GM19240 (cell line): Measurements from ENCODE around the gene FANK1.
"Not testable (repeated sequence)": the region's sequence is repeated elsewhere in the genome, so short reads cannot be mapped to it uniquely, and the experiment has no call there.

ENCODE experiments used
- DNase-seq: peaks from one replicate; pipeline ENCODE4 v3.0.0; 2011; ENCODE audit warnings: low spot score; ENCODE audit not compliant: insufficient read length

The FANK1 gene

DNA sequence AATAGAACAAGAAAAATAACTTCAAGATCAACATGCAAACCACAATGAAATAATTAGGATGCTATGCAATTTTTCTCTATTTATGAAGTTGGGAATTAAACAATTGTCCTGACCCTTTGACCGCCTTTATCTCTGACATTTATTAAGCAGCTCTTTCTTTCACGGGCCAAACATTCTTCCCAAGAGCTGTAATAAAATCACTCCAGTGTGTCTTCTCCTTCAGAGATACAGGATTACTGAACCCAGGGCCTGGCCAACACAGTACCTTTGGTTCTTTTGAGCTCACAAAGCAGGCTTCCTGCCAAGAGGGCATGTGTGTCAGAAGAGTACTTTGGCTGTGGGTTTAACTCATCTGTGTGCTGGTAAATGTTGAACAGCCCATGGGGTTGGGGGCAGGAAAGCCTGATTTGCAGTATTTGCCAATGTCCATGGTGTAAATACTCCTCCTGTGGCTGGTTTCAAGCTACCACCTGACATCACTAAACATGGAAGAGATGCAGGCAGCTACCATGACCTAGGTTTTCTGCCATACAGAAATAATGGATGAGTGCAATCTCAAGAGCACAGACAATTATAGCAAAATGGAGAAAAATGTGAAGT is 121.7 kb downstream of the FANK1 start:
- no peak for DNase-seq

DNA sequence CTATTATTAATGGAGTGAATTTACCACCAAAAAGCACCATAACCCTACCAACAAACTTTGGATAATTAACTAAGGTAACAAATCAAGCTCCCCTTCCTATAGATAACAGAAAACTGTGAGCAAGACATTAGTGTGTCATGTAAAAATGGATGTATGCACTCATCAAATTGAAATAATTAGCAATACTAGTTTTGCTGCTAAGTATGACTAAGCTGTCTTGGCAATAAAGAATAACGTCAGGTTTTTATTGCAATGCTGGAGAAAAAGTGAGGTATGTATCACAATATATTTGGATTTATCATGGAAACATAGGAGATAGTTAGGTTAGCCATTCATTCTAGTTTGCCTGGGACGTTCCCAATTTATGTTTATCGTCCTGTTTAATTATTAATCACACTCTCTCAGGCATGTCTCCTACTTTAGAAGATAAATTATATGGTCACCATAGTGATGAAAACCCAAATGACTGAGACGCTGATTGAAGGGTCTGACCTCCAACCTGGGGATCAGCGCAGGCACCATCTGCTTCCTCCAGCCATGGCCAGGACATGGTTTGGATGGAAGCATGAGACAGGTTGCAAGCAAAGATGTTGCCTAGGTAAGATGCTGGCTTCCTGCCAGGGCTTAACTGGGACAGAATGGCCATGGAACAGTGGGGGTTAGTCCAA is 125.6 kb downstream of the FANK1 start:
- DNase-seq, result no peak

DNA sequence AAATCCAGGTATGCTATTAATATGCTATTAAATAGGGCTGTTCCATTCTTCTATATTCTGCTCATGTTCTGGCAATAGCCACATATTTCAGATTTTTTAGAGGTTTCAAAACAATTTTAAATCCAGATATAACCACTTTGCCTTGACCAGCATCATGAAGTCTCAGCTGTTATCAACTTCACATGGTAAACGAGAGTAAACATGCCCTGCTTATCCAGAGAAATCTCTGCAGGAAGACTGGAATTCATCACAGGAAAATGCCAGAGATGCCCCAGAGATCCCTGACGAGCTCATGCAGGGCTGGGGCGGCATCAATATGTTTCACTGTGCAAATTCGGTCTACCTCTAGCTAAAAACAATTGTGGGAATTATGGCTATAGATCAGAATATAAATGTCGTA is 126.5 kb downstream of the FANK1 start:
- DNase-seq, result no peak

DNA sequence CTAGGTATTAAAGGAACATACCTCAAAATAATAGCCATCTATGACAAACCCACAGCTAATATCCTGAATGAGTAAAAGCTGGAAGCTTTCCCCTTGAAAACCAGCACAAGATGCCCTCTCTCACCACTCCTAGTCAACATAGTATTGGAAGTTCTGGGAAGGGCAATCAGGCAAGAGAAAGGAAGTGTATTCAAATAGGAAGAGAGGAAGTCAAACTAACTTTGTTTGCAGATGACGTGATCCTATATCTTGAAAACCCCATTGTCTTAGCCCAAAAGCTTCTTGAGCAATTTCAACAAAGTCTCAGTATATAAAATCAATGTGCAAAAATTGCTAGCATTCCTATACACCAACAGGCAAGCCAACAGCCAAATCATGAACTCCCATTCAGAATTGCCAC is 131.3 kb downstream of the FANK1 start:
- no peak for DNase-seq

DNA sequence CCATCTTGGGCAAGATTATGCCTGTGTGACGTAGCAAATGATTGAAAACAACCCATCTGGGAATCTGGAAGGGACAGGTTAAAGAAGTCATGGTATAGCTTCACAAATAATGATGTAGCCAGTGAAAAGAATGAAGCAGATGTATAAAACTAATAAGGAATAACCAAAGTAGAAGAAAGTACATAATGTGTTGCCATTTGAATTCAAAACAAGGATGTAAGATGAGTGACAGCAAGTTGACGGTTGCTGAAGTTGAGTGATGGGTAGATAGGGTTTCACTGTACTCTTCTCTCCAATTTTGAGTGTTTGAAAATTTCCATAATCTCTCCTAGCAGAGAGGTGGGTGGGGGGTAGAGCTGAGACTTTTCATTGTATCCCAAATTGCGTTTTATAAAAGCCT is 133.6 kb downstream of the FANK1 start:
- DNase-seq, result no peak

DNA sequence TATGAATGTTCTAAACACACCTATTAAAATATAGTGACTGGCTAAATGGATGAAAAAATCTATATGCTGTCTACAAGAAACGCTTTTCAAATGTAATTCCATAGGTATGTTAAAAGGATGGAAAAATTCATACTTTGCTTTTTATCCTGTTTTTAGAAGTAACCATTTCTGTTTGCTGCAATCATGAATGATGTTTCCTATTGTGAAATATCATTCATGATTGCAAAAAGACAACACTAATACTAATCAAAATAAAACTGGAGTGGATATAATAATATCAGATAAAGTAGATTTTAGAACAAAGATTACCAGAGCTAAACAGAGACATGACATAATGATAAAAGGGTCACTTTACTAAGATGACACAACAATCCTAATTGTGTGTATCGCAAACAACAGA is 138.2 kb downstream of the FANK1 start:
- no peak for DNase-seq

DNA sequence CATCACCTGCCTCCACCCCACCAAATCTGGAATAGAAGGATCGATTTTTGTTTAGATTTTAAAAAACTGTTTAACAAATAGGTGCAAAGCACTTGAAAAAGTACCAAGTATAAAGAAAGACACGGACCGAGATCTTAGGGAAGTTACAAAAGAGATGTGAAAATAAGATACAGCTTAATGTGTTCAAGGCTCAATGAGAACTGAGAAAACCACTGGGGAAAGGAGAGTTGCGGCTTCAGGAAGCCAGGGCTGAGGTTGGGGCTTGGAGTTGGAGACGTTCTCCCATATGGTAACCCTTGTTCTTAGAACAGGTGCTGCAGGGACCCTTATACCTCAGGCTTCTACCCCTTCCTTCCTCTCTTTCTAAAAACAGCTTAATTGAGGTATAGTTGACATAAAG is 140.2 kb downstream of the FANK1 start:
- no peak for DNase-seq

DNA sequence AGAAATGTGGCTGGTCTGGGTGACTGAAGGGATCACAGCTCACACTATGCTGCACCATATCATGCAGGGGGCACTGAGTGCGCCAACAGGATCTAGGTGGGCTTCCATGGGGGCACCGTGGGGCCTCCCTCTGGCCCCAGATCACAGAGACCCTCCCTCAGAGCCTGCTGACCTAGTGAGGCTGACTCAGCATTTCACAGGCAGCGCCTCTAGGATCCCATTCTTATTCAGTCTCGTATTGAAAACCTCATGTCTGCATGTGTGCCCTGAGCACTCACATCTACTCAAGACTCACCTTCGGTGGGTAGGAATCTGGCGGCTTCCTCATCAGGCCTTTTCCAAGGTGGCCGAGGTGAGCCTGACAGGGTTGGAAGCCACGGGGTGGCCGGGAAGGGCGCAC is 141.6 kb downstream of the FANK1 start:
- DNase-seq, result no peak

DNA sequence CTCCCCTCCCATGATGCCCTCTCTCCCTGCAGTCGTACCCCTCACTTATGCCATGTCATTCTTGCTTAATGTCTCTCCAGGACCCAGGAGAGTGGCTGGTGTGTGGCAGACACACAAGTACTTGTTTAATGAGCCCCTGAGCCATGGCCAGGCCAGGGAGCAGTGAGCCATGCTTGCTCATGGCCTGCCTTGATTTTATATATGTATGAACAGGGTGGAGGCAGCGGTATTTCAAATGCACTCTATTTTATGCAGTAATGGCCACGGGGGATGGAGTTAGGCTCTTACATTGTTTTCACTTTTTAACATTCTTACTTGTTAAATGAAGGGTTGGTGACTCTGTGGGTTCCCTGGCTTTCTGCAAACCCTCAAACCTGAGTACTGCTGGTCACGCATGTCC is 144.8 kb downstream of the FANK1 start:
- no peak for DNase-seq

DNA sequence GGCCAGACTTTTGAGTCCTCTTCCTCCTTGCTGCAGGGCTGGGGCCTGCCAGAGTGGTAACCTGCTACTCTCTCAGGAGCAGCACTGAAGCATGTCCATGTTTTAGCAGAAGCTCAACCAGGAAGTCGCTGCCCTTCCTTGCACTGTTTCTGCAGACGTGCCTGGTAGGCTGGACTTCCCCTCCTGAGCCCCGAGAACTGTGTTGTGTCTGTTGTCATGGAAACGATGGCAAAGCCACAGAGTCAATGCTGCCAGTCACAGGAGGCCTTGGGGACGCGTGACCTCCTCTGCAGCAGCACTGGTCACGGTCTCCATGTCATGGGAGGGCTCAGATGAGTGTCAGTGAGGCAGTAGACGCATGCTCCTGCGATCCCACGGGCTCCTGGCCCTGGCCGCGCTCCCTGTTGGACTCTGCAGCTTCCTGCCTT is 145.5 kb downstream of the FANK1 start:
- peak; percentile 78 for DNase-seq

DNA sequence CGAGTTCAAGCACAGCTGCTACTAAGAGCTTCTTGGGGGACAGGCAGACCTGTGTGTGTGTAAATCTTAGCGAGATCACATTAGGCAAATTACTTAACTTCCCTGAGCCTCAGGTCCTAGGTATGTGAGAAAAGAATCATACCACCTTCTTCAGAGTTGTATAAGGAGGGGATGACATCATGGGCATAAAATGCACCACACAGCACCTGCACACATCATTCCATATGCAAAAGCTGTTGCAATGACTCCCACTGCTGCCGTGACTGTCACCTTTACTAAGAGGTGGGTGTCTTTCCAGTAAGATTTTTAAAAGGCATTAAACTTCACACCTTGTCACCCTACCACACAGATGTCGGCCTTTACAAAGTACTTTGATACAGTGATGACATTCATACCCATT is 146.0 kb downstream of the FANK1 start:
- no peak for DNase-seq

DNA sequence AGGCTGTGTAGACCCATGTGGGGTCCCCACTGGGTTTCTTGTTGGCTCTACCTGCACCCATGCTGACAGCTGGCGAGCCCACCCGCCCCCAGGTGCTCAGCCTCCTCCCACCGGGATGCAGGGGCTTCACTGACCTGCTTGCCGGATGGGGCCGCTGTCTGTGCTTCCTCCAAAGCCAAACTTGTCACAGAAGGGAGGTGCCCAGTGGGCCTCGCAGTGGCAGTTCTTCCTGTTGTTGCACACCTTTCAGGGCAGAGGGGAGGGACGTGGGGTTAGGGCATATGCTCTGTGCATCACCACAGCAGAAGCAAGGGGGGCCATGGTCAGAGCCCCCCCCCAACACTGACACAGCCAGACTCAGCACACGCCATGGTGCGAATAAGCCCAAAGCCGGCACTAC is 146.5 kb downstream of the FANK1 start:
- DNase-seq, result no peak

DNA sequence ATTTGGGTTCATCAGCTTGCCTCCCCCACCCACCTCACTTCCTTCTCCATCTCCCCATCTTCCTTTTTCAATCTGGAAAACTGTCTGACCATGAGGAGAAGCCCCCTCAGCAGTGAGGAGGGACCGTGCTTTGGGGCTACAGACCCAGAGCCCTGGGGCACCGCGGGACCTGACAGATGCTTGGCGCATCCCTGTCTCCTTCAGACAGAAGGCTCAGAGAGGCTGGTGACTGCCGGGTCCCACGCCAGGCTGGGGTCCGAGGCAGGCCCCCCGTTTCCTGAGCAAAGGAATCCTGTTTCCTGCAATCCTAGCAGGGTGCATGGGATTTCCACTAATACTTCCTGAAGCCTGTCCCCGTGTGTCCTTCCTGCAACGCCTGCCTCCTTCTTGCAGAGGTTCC is 147.0 kb downstream of the FANK1 start:
- no peak for DNase-seq

DNA sequence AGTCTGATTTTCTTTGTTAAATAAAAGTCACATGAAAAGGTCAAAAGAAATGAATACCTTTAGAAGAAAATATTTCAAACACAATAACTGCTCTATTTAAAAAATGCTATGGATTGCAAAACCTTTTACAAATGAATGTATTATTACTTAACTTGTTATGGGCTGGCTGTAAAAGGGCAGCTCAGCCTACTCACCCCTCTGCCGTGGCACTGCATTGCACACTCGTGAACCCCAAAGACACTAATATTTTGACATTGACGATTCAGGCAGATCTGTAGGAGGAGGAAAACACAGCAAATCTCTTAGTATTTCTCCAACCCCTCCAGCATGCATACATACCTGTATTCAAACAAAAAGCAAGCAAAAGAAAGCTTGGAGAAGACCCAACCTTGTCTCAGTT is 149.5 kb downstream of the FANK1 start:
- no peak for DNase-seq

DNA sequence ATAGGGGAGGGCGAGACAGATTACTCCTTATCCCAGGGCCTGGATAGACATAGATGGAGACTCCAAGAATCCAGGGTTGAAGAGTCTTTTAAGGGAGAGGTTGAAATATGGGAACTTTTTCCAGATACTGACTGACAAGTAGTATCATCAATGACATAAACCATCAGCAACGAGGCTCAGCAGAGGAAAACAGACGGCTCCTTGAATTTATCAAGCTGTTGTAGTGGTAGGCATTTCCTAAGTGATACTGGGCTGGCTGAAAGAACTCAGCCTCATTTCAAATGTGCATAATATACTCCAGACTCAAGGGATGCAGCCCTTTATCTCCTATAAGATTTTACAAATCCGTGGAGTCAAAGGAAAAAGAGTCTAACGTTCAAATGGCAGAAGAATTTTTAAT is 150.5 kb downstream of the FANK1 start:
- no peak for DNase-seq

DNA sequence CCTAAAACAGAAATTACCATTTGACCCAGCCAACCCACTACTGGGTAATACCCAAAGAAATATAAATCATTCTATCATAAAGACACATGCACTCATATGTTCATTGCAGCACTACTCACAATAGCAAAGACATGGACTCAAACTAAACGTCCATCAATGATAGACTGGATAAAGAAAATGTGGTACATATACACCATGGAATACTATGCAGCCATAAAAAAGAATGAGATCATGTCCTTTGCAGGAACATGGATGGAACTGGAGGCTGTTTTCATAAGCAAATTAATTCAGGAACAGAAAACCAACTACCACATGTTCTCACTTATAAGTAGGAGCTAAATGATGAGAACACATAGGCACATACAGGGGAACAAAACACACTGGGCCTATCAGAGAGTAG is 151.4 kb downstream of the FANK1 start:
- DNase-seq, result not testable (repeated sequence)

DNA sequence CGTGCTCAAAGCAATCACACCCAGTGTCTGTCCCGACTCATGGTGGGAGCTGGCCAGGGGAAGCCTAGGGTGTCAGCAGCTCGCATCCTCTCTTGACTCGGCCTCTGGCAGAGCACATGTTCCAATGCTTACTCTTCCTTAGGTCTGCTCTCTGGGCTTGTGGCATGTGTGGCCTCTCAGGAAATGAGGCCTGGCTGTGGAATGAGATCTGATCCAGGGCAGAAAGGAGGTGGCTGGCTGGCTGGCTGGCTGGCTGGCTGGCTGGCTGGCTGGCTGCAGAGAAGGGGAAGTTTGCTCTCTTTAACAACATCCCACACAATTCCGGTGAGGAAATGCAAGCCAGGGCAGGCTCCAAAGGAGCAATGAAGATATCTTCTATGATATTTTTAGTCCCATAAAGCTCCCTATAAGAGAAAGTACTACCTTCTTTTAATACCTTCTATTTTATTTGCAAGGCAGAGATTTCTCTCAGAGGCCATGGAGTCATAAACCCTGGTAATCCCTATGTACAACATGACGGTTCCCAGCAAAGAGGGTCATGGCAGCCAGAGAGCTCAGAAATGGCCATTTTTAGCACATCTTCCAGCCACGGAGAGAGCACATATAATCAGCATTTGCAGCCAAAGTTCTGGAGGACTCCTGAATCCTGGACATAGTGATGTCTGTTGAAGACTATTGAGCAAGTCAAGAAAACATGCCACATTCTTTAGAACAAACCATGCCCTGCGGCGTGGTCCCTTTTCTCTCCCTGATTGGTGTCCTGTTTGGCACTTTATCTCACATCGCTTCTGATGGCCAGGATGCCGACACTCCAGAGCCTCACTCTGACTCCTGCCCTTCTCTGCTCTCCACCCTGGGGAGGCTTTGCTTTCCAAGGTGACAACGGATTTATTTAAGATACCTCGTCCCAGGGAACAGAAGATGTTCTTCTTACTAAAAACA is 153.7 kb downstream of the FANK1 start:
- DNase-seq, result no peak

DNA sequence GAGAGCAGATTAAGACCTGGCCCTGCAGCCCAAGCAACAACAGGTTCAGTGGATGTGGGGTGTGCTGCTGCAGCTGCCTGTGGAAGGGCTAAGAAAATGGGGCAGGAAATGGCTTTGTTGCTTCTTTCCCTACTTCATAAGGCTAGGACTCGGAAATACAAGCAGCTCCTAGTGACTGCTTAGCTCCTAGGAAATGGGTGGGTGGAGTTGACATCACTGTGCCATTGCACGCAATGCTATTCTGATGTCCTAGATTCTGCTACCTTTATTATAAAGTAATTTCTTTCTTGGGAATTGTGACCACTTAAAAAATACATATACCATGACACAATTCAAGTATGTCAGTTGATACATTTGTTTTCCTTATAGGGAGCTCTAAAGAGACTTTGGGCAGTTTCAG is 155.8 kb downstream of the FANK1 start:
- no peak for DNase-seq

DNA sequence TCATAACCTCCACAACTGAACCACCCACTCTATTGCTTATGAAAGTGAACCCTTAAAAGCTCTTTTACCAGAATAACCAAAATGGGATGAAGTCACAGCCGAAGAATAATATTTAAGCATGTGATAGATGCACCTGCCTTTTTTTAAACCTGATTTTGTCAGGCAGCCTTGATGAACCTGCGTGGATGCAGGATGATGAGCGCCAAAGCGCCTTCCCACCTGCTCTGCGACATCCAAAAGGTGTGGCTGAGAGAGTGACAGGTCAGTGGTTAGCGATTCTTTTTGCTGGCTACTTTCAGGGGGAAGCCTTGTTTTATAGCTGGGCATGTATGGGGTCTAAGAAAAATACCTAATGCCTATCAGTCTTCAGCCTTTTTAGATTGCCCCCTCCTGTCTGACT is 157.8 kb downstream of the FANK1 start:
- no peak for DNase-seq

DNA sequence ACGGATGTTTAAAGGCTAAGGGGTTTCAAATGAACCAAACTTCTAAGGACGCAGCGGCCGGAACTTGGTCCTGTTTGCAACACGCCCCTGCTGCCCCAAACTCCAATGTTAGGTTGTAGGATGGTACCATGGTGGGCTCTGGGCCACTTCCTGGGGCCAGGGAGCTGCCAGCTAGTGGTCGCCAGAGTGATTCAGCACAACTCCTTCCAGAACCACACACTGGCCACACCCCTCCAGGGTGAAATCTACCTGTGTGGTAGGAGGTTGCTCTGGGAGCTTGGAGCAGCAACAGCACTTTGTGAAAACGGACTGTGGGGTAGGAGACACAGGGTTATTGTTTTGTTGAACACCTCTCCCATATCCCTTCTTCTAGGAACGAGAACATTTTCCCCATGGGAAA is 161.1 kb downstream of the FANK1 start:
- DNase-seq, result no peak

DNA sequence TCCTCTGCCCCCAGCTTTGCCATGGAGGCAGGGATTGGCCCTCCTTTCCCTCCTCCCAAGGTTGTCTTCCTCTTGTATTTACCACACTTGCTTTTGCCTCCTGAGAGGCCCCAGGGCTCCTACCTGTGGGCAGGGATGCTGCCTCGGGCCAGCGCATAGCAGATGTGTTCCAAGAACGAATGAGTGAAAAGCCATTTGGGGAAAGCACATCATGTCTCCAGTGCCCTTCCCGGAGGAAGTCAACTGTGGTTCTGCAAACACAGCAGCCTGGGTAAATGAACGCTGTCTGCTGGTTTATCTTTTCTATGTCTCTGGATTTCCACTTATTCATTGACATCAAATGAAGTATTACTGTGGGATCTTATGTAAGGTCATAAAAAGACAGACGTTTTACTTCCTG is 161.7 kb downstream of the FANK1 start:
- DNase-seq, result no peak

DNA sequence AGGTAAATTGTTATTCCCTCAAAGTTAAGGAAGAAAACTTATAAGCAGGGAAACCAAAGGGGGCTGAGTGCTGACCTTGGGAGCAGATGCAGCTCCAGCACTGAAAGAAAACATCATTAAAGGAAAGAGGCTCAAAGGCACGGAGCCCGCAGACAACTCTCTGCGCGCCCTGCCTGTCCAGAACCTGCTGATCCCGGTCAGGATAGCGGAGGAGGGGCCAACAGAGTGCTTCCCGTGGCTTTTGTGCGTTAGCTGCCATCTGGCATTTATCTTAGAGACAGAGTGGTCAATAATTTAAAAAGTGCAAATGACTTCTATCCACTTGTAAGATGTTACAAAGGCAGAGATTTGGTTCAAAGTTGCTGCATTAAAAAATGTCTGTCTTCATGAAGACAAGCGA is 162.1 kb downstream of the FANK1 start:
- no peak for DNase-seq
